PC-9 (cell line): ENCODE measurements around the gene USH2A. TPM values are rescaled to one million over a fixed set of nuclear protein-coding genes. Genes with fewer than 3 reads are reported as not detected.

ENCODE experiments used
- BruUV-seq: library from RNA; stranded (reverse); fragments of 400-500 nt; replicated peaks from 2 replicates; lab custom pipeline; 2021; lab: Mats Ljungman, UMichigan
- CTCF ChIA-PET: fragments of 300-600 bp; sonication (Branson Sonifier 250); formaldehyde crosslinking; loops from one replicate; lab custom pipeline; 2022; ENCODE audit warnings: antibody characterized with exemption; lab: Charles Lee
- POLR2A ChIA-PET: fragments of 300-600 bp; sonication (Branson Sonifier 250); formaldehyde crosslinking; loops from one replicate; lab custom pipeline; 2022; ENCODE audit warnings: antibody characterized with exemption; ENCODE audit not compliant: unreplicated experiment; lab: Charles Lee
- DNase-seq, 2 experiments: peaks; one replicate each; pipeline versions ENCODE4 v3.0.0 to v3.0.0-alpha.2; 2015 to 2022; ENCODE audit warnings: mixed read lengths in 1 of 2
- H2AFZ ChIP-seq: fragments of 200-600 bp; sonication (generic); 2 replicates; pipeline ENCODE4 v1.8.1; 2017; ENCODE audit warnings: antibody characterized with exemption
- H3F3A ChIP-seq: fragments of 200-600 bp; sonication (generic); 2 replicates; pipeline ENCODE4 v1.8.1; 2017; ENCODE audit warnings: antibody characterized with exemption, mild to moderate bottlenecking, low read depth; ENCODE audit not compliant: insufficient read depth
- H3K27ac ChIP-seq: fragments of 200-600 bp; sonication (generic); 2 replicates; pipeline ENCODE4 v1.6.1; 2016; ENCODE audit warnings: mixed run types
- H3K27me3 ChIP-seq: fragments of 200-600 bp; sonication (generic); 2 replicates; pipeline ENCODE4 v1.6.1; 2016; ENCODE audit warnings: low read depth, mixed run types; ENCODE audit not compliant: insufficient read depth
- H3K36me3 ChIP-seq: fragments of 200-600 bp; sonication (generic); 2 replicates; pipeline ENCODE4 v1.6.1; 2016; ENCODE audit warnings: low read depth, mixed run types
- H3K4me1 ChIP-seq: fragments of 200-600 bp; sonication (generic); replicated peaks from 2 replicates; pipeline ENCODE4 v1.6.1; 2016; ENCODE audit warnings: mixed run types; ENCODE audit not compliant: insufficient read depth
- H3K4me2 ChIP-seq: fragments of 200-600 bp; sonication (generic); 2 replicates; pipeline ENCODE4 v1.6.1; 2017; ENCODE audit warnings: mixed run types
- H3K4me3 ChIP-seq: fragments of 200-600 bp; sonication (generic); 2 replicates; pipeline ENCODE4 v1.6.1; 2016; ENCODE audit warnings: mixed run types
- H3K79me2 ChIP-seq: fragments of 200-600 bp; sonication (generic); 2 replicates; pipeline ENCODE4 v1.6.1; 2017; ENCODE audit warnings: low read depth, mixed run types
- H3K9me2 ChIP-seq: fragments of 200-600 bp; sonication (generic); 2 replicates; pipeline ENCODE4 v1.8.1; 2017; ENCODE audit warnings: mild to moderate bottlenecking; ENCODE audit not compliant: insufficient read depth
- H3K9me3 ChIP-seq: fragments of 200-600 bp; sonication (generic); 2 replicates; pipeline ENCODE4 v1.8.1; 2016; ENCODE audit warnings: low read depth; ENCODE audit not compliant: insufficient read depth
- H4K20me1 ChIP-seq: fragments of 200-600 bp; sonication (generic); 2 replicates; pipeline ENCODE4 v1.8.1; 2017; ENCODE audit not compliant: insufficient read depth
- CTCF ChIP-seq: fragments of 200-600 bp; sonication (generic); conservative IDR thresholded peaks from 2 replicates; pipeline ENCODE4 v1.6.1; 2017; ENCODE audit warnings: mixed run types, antibody characterized with exemption, mild to moderate bottlenecking, moderate library complexity
- EZH2 ChIP-seq: fragments of 200-600 bp; sonication (generic); IDR thresholded peaks from 2 replicates; pipeline ENCODE4 v1.8.0; 2017; ENCODE audit warnings: antibody characterized with exemption, low read depth
- intact Hi-C: fragments of 100-400 bp; cut with micrococcal nuclease; formaldehyde crosslinking; loops from one replicate; pipeline ENCODE4 v1.10.0; 2022; ENCODE audit not compliant: unreplicated experiment
- total RNA-seq: library from RNA; stranded (reverse); gene quantifications from 2 replicates; pipeline ENCODE4 v1.2.3, GENCODE V29; 2021

Gene USH2A
- total RNA-seq, 1 experiment from 2014 or later = not detected

- Histone ChIP-seq H3K27me3 (peaks cover 5% of the 10 kb centered on the region; the same call in 1 of the 2 replicates), H3F3A (no peaks in the 10 kb centered on the region), H3K9me3 (no peaks in the 10 kb centered on the region), H2AFZ (no peak overlapping the region), H3K4me1 (no peaks in the 10 kb centered on the region), H3K4me3 (no peak overlapping the region), H3K27ac (no peak overlapping the region), H3K79me2 (no peaks in the 10 kb centered on the region), H3K36me3 (no peaks in the 10 kb centered on the region), H3K9me2 (no peaks in the 10 kb centered on the region), H3K4me2 (no peak overlapping the region), H4K20me1 (no peaks in the 10 kb centered on the region)
- intact Hi-C loops = no loop called here
- no peak for DNase-seq
- TF ChIP-seq EZH2 (no peak), CTCF (no peak)
- ChIA-PET CTCF (no interaction called here), POLR2A (no interaction called here)
- BruUV-seq = no TSS peak
Observed at GRCh38 chr1:215765833-215766232, 657.4 kb downstream of the USH2A start.

- H4K20me1 ChIP-seq = no peaks in the 10 kb centered on the region
- ChIA-PET POLR2A (no interaction called here), CTCF (no interaction called here)
- no peaks in the 10 kb centered on the region for H3F3A ChIP-seq
- no peaks in the 10 kb centered on the region for H3K4me1 ChIP-seq
- BruUV-seq = no TSS peak
- H3K36me3 ChIP-seq = no peaks in the 10 kb centered on the region
- no peaks in the 10 kb centered on the region for H3K9me3 ChIP-seq
- intact Hi-C loops = no loop called here
- H2AFZ ChIP-seq = no peak overlapping the region
- no peaks in the 10 kb centered on the region for H3K27me3 ChIP-seq
- TF ChIP-seq EZH2 = no peak
- TF ChIP-seq CTCF = no peak
- no peak overlapping the region for H3K4me3 ChIP-seq
- no peak for DNase-seq
- no peaks in the 10 kb centered on the region for H3K9me2 ChIP-seq
- no peak overlapping the region for H3K27ac ChIP-seq
- H3K4me2 ChIP-seq = no peak overlapping the region
- no peaks in the 10 kb centered on the region for H3K79me2 ChIP-seq
Observed at GRCh38 chr1:215761446-215761845, 661.8 kb downstream of the USH2A start.

- no peaks in the 10 kb centered on the region for H3K27me3 ChIP-seq
- H3K79me2 ChIP-seq = no peaks in the 10 kb centered on the region
- H3K36me3 ChIP-seq = no peaks in the 10 kb centered on the region
- no peak overlapping the region for H3K4me3 ChIP-seq
- no peaks in the 10 kb centered on the region for H3K4me1 ChIP-seq
- no peak for DNase-seq
- BruUV-seq = no TSS peak
- H3K27ac ChIP-seq = no peak overlapping the region
- H3K9me3 ChIP-seq = no peaks in the 10 kb centered on the region
- no peaks in the 10 kb centered on the region for H3K9me2 ChIP-seq
- H3F3A ChIP-seq = no peaks in the 10 kb centered on the region
- H4K20me1 ChIP-seq = no peaks in the 10 kb centered on the region
- no peak overlapping the region for H3K4me2 ChIP-seq
- ChIA-PET POLR2A (no interaction called here), CTCF (no interaction called here)
- no peak for TF ChIP-seq CTCF
- TF ChIP-seq EZH2 = no peak
- no peak overlapping the region for H2AFZ ChIP-seq
- intact Hi-C loops = no loop called here
Observed at GRCh38 chr1:215754112-215754511, 669.1 kb downstream of the USH2A start.
